H9 (cell line): Measurements from ENCODE around the gene COCH. TPM values are rescaled to one million over a fixed set of nuclear protein-coding genes. Genes with fewer than 3 reads are reported as not detected.

Experiments used
- DNase-seq: peaks from one replicate; pipeline ENCODE4 v3.0.0-alpha.2; 2017
- H2AFZ ChIP-seq: one replicate; pipeline ENCODE4 v1.6.1; 2013; ENCODE audit warnings: mild to moderate bottlenecking, low read length, control low read depth, moderate library complexity
- H2AK5ac ChIP-seq: 2 replicates; pipeline ENCODE4 v1.6.1; 2013; ENCODE audit warnings: low read length, control low read depth, mixed read lengths; ENCODE audit not compliant: insufficient read length
- H2BK120ac ChIP-seq: one replicate; pipeline ENCODE4 v1.6.1; 2013; ENCODE audit warnings: low read depth, mild to moderate bottlenecking, low read length, control low read depth, inconsistent platforms; ENCODE audit not compliant: poor library complexity, severe bottlenecking
- H2BK12ac ChIP-seq: 2 replicates; pipeline ENCODE4 v1.6.1; 2013; ENCODE audit warnings: low read length, control low read depth, mixed read lengths, low read depth; ENCODE audit not compliant: insufficient read length
- H2BK15ac ChIP-seq: 2 replicates; pipeline ENCODE4 v1.6.1; 2013; ENCODE audit warnings: low read depth, low read length, control low read depth
- H2BK20ac ChIP-seq: one replicate; pipeline ENCODE4 v1.6.1; 2013; ENCODE audit warnings: low read depth, mild to moderate bottlenecking, low read length, control low read depth, inconsistent platforms; ENCODE audit not compliant: poor library complexity, severe bottlenecking
- H2BK5ac ChIP-seq: 2 replicates; pipeline ENCODE4 v1.6.1; 2013; ENCODE audit warnings: low read length, control low read depth, mixed read lengths; ENCODE audit not compliant: insufficient read length
- H3K14ac ChIP-seq: 2 replicates; pipeline ENCODE4 v1.6.1; 2013; ENCODE audit warnings: low read length, control low read depth; ENCODE audit not compliant: insufficient read depth
- H3K18ac ChIP-seq: 2 replicates; pipeline ENCODE4 v1.6.1; 2013; ENCODE audit warnings: low read depth, mild to moderate bottlenecking, mixed read lengths, low read length, control low read depth; ENCODE audit not compliant: insufficient read length
- H3K23ac ChIP-seq: 2 replicates; pipeline ENCODE4 v1.6.1; 2013; ENCODE audit warnings: low read length, control low read depth, mixed read lengths, low read depth; ENCODE audit not compliant: insufficient read length
- H3K23me2 ChIP-seq: 2 replicates; pipeline ENCODE4 v1.6.1; 2013; ENCODE audit warnings: low read depth, mild to moderate bottlenecking, mixed read lengths, low read length, control low read depth; ENCODE audit not compliant: insufficient read length, poor library complexity, severe bottlenecking
- H3K27ac ChIP-seq: 2 replicates; pipeline ENCODE4 v1.5.1; 2013; ENCODE audit warnings: low read length, control low read depth, mixed read lengths, low read depth; ENCODE audit not compliant: insufficient read length
- H3K27me3 ChIP-seq: 2 replicates; pipeline ENCODE4 v1.6.1; 2013; ENCODE audit warnings: low read length, control low read depth, inconsistent platforms; ENCODE audit not compliant: insufficient read depth
- H3K4ac ChIP-seq: 2 replicates; pipeline ENCODE4 v1.6.1; 2013; ENCODE audit warnings: low read depth, mild to moderate bottlenecking, control low read depth, inconsistent platforms, low read length, moderate library complexity
- H3K4me1 ChIP-seq: 2 replicates; pipeline ENCODE4 v1.6.1; 2013; ENCODE audit warnings: low read length, control low read depth, inconsistent platforms; ENCODE audit not compliant: insufficient read depth
- H3K4me2 ChIP-seq: 2 replicates; pipeline ENCODE4 v1.6.1; 2013; ENCODE audit warnings: low read length, control low read depth, mixed read lengths; ENCODE audit not compliant: insufficient read length, insufficient read depth
- H3K56ac ChIP-seq: 2 replicates; pipeline ENCODE4 v1.6.1; 2013; ENCODE audit warnings: low read depth, mild to moderate bottlenecking, mixed read lengths, low read length, control low read depth; ENCODE audit not compliant: insufficient read length
- H3K79me1 ChIP-seq: 2 replicates; pipeline ENCODE4 v1.6.1; 2013; ENCODE audit warnings: low read depth, mild to moderate bottlenecking, moderate library complexity, low read length, control low read depth, inconsistent platforms; ENCODE audit not compliant: insufficient read depth, poor library complexity, severe bottlenecking
- H3K79me2 ChIP-seq: 2 replicates; pipeline ENCODE4 v1.6.1; 2013; ENCODE audit warnings: low read length, control low read depth, inconsistent platforms; ENCODE audit not compliant: insufficient read depth
- H3K9ac ChIP-seq: 2 replicates; pipeline ENCODE4 v1.6.1; 2013; ENCODE audit warnings: low read length, control low read depth, mixed read lengths; ENCODE audit not compliant: insufficient read length; ENCODE audit errors: extremely low read depth
- H3K9me3 ChIP-seq: one replicate; pipeline ENCODE4 v1.6.1; 2013; ENCODE audit warnings: low read depth, low read length, inconsistent platforms; ENCODE audit not compliant: control insufficient read depth
- H3T11ph ChIP-seq: one replicate; pipeline ENCODE4 v1.6.1; 2013; ENCODE audit warnings: mild to moderate bottlenecking, low read length, control low read depth, inconsistent platforms
- H4K20me1 ChIP-seq: one replicate; pipeline ENCODE4 v1.6.1; 2013; ENCODE audit not compliant: control insufficient read depth, insufficient read length, insufficient read depth
- H4K5ac ChIP-seq: 2 replicates; pipeline ENCODE4 v1.6.1; 2013; ENCODE audit warnings: low read depth, mild to moderate bottlenecking, mixed read lengths, low read length, control low read depth; ENCODE audit not compliant: insufficient read length
- H4K8ac ChIP-seq: replicated peaks from 2 replicates; pipeline ENCODE4 v1.6.1; 2013; ENCODE audit warnings: low read length, control low read depth, mixed read lengths, low read depth; ENCODE audit not compliant: insufficient read length
- H4K91ac ChIP-seq: 2 replicates; pipeline ENCODE4 v1.6.1; 2013; ENCODE audit warnings: low read depth, mild to moderate bottlenecking, moderate library complexity, mixed read lengths, low read length, control low read depth; ENCODE audit not compliant: insufficient read length
- H3K27ac Mint-ChIP-seq, 3 experiments: 2 replicates in 2 of 3; 3 replicates in 1 of 3; pipeline ENCODE4 v1.8.0; 2020 to 2021; ENCODE audit warnings: mixed read lengths in 3 of 3, mild to moderate bottlenecking in 1 of 3, moderate library complexity in 1 of 3
- H3K27me3 Mint-ChIP-seq: 2 replicates; pipeline ENCODE4 v1.8.0; 2021; ENCODE audit warnings: low read depth, mild to moderate bottlenecking, moderate library complexity, mixed read lengths
- H3K36me3 Mint-ChIP-seq, 3 experiments: 2 replicates in 2 of 3; 3 replicates in 1 of 3; pipeline ENCODE4 v1.8.0; 2020 to 2021; ENCODE audit warnings: low read depth in 3 of 3, mixed read lengths in 3 of 3; ENCODE audit not compliant: insufficient read depth in 1 of 3
- H3K4me1 Mint-ChIP-seq, 2 experiments: 2 replicates each; pipeline ENCODE4 v1.8.0; 2020; ENCODE audit warnings: mixed read lengths in 2 of 2
- H3K4me3 Mint-ChIP-seq, 2 experiments: 2 replicates in 1 of 2; 3 replicates in 1 of 2; pipeline ENCODE4 v1.8.0; 2020 to 2021; ENCODE audit warnings: mild to moderate bottlenecking in 2 of 2, mixed read lengths in 2 of 2, moderate library complexity in 1 of 2
- H3K9me3 Mint-ChIP-seq, 2 experiments: 2 replicates in 1 of 2; 3 replicates in 1 of 2; pipeline ENCODE4 v1.8.0; 2020; ENCODE audit warnings: mild to moderate bottlenecking in 2 of 2, mixed read lengths in 2 of 2, moderate library complexity in 1 of 2
- WGBS: extraction: QIAGEN DNeasy Blood & Tissue Kit; methylation state at CpG from one replicate; pipeline ENCODE4 v1.1.7; 2013; ENCODE audit warnings: missing lambda C conversion rate, low lambda C conversion rate, mixed read lengths; ENCODE audit not compliant: insufficient read length; ENCODE audit errors: extremely low coverage; 5-methylcytosine and 5-hydroxymethylcytosine counted together
- total RNA-seq: library from RNA; stranded (reverse); gene quantifications from 2 replicates; pipeline ENCODE4 v1.2.1, GENCODE V29; 2021
- TF ChIP-seq, protein P1 (sequence below): fragments of 200-600 bp; sonication (generic); conservative IDR thresholded peaks from 3 replicates; pipeline ENCODE4 v1.8.0; 2021; ENCODE audit warnings: antibody characterized with exemption, mild to moderate bottlenecking

COCH gene
- total RNA-seq, 1 experiment from 2014 or later: 25.8 TPM

DNA sequence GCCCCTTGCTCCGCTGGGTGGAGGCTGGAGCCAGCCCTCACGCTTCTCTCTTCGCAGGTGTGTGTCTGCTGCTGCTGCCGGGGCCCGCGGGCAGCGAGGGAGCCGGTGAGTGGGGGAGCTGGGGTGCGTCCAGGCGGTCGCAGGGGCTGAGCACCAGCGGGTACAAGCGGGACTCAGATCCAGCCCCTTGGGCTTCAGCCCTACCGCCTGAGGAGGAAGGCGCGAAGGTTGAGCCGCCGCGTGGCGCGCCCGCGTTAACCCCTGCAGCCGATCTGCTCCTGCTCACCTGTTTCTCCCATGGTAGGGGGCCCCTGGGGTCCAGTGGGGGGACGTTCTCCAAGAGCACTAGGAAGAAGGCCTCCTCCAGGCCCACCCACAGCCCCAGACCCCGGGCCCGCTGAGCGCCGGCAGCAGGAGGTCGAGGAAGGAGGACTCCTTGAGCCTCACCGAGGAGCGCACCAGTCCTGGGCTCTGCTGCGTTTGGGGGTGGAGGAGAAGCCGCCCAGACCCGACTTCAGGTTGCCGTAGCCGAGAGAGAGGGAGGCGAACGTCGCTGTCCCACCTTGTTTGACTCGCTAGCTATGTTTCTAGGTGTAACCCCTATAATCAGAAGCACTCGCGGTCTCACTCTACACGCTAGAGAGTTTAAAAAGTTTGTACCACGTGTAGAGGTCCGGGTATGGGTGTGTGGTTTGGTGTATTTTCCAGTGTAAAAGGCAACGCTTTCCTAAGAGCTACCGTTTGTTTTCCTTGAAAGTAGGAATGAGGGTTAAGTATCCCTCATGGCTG lies 834 bp downstream of the COCH start:
- peaks cover 32 to 36% of the 10 kb centered on the region in 2 experiments for H3K4me1 Mint-ChIP-seq
- Histone ChIP-seq H3K79me1 (no peaks in the 10 kb centered on the region), H3K18ac (peak overlapping the region; percentile 71), H4K8ac (no peak overlapping the region), H3K4ac (no peak overlapping the region), H2AFZ (no peak overlapping the region), H4K91ac (no peak overlapping the region), H3K27ac (no peak overlapping the region), H3K4me1 (peaks cover 2% of the 10 kb centered on the region; the same call in 1 of the 2 replicates), H2BK12ac (peak overlapping the region; percentile 12), H2BK20ac (no peak overlapping the region), H3K23ac (no peak overlapping the region), H2AK5ac (no peak overlapping the region), H4K20me1 (no peaks in the 10 kb centered on the region), H4K5ac (no peak overlapping the region), H3K4me2 (peak overlapping the region; percentile 40), H3K14ac (peak overlapping the region; percentile 62), H3K9ac (no peak overlapping the region), H3K9me3 (no peaks in the 10 kb centered on the region), H3K23me2 (peaks cover 17% of the 10 kb centered on the region), H2BK5ac (no peak overlapping the region), H3K56ac (no peak overlapping the region), H2BK120ac (no peak overlapping the region), H3K79me2 (no peaks in the 10 kb centered on the region), H2BK15ac (no peak overlapping the region), H3T11ph (no peak overlapping the region), H3K27me3 (peaks cover 21% of the 10 kb centered on the region; the same call in 1 of the 2 replicates)
- DNase-seq: peak; percentile 58
- no peaks in the 10 kb centered on the region; a peak in 2 of 5 replicates for H3K9me3 Mint-ChIP-seq
- H3K27me3 Mint-ChIP-seq: peaks cover 42% of the 10 kb centered on the region
- TF ChIP-seq, protein P1, sequence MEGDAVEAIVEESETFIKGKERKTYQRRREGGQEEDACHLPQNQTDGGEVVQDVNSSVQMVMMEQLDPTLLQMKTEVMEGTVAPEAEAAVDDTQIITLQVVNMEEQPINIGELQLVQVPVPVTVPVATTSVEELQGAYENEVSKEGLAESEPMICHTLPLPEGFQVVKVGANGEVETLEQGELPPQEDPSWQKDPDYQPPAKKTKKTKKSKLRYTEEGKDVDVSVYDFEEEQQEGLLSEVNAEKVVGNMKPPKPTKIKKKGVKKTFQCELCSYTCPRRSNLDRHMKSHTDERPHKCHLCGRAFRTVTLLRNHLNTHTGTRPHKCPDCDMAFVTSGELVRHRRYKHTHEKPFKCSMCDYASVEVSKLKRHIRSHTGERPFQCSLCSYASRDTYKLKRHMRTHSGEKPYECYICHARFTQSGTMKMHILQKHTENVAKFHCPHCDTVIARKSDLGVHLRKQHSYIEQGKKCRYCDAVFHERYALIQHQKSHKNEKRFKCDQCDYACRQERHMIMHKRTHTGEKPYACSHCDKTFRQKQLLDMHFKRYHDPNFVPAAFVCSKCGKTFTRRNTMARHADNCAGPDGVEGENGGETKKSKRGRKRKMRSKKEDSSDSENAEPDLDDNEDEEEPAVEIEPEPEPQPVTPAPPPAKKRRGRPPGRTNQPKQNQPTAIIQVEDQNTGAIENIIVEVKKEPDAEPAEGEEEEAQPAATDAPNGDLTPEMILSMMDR: no peak
- no peak overlapping the region for H3K27ac Mint-ChIP-seq
- peaks cover 0 to 2% (median 0%) of the 10 kb centered on the region in 3 experiments; a peak in 3 of 7 replicates for H3K36me3 Mint-ChIP-seq
- H3K4me3 Mint-ChIP-seq: peak overlapping the region; percentile 60 to 75
- no CpG with 5 or more reads among the region's 48 CpGs for WGBS
